Measurements from ENCODE around the gene ANKRD55.

DNA sequence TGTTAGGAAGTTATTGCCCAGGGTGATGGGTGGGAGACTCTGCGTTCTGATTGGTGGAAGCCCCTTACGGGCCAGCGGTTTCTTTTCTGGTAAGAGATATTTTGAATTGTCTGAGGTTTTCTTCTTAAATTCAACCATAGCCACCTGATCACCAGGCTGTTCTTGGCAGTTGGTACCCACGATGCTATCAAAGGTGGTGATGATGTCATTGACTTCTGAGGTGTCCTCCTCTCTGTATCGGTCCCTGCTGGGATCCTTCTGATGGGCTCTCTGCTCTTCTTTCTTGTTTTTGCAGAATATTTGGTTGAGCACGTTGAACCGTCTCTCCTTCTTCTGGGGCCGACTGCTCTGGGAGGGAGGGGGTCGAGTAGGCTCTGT, 121.7 kb downstream of the ANKRD55 start:
- no peak for TF ChIP-seq FOXA1 (IDR thresholded peaks at IDR 0.05)
- TF ChIP-seq HDGF (IDR thresholded peaks at IDR 0.05; ENCODE audit: borderline replicate concordance), result no peak
- no peak for TF ChIP-seq L3MBTL2 (conservative IDR thresholded peaks at IDR 0.05)
- no peak for TF ChIP-seq SUZ12 (IDR thresholded peaks at IDR 0.05)
- TF ChIP-seq ELF4 (IDR thresholded peaks at IDR 0.05), result no peak
- TF ChIP-seq ARNT (IDR thresholded peaks at IDR 0.05), result no peak
- no peak for TF ChIP-seq NFRKB (IDR thresholded peaks at IDR 0.05)
- TF ChIP-seq FOXK2 (IDR thresholded peaks at IDR 0.05), result no peak
- TF ChIP-seq FOXM1 (IDR thresholded peaks at IDR 0.05; ENCODE audit: borderline replicate concordance), result no peak
- no peak for TF ChIP-seq BHLHE40 (IDR thresholded peaks at IDR 0.05; ENCODE audit: borderline replicate concordance)
- TF ChIP-seq LEF1 (IDR thresholded peaks at IDR 0.05; ENCODE audit: borderline replicate concordance), result no peak
- no peak for TF ChIP-seq SP1 (IDR thresholded peaks at IDR 0.05)
- no peak for TF ChIP-seq ZNF384 (IDR thresholded peaks at IDR 0.05)

Data from HEK293T (cell line).